ENCODE data around the gene OVOL1.

DNA sequence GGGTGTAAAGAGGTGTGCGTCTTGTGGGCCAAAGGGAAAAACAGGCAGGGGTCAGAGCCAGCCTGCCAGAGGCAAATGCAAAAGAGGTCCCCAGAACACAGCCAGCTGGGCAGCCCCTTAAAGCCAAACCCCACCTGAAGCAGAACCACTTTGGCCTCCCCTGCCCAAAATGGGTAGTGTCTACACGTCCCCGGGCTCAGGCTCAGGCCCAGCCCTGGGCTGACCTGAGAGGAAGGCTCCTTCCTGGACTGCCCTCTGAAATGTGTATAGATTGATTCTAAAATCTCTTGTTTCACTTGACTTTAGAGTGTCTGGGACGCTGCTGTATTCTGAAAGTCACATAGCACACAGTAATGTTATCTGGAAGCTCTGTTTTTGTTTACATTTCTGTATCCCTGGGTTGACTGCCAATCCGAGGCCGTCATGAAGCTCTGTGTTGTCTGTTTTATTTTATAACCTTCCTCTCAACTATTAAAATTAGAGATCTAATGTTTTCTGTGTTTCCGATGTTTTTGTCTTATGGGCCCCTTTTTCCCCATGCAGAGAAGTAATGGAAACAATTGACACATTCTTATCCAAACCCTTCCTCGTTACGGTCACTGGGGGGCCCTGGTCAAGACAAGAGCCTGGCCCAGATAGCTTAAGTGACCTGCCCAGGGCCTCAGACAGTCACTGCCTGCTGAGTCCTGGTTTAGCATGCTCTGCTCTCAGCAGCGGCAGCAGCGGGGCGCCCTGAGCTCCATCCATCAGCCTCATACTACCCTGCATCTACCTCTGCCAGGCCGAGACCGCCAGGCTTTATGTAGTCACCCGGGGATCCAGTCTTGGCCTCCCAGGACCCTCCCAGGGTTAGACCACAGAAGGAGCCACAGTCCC lies 10.1 kb downstream of the OVOL1 start:
- TF ChIP-seq, protein P1, sequence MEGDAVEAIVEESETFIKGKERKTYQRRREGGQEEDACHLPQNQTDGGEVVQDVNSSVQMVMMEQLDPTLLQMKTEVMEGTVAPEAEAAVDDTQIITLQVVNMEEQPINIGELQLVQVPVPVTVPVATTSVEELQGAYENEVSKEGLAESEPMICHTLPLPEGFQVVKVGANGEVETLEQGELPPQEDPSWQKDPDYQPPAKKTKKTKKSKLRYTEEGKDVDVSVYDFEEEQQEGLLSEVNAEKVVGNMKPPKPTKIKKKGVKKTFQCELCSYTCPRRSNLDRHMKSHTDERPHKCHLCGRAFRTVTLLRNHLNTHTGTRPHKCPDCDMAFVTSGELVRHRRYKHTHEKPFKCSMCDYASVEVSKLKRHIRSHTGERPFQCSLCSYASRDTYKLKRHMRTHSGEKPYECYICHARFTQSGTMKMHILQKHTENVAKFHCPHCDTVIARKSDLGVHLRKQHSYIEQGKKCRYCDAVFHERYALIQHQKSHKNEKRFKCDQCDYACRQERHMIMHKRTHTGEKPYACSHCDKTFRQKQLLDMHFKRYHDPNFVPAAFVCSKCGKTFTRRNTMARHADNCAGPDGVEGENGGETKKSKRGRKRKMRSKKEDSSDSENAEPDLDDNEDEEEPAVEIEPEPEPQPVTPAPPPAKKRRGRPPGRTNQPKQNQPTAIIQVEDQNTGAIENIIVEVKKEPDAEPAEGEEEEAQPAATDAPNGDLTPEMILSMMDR (conservative IDR thresholded peaks at IDR 0.05; ENCODE audit: low read depth, low read length) = no peak
- TF ChIP-seq EZH2 (IDR thresholded peaks at IDR 0.05; ENCODE audit: borderline replicate concordance, low read depth, low read length, poor library complexity, severe bottlenecking) = no peak
